T-helper 1 cell treated with Interleukin-12 subunit alpha and Interleukin-12 subunit beta and Interleukin-4 antibody, amounts not matched to agents 30 μg/mL and 1 μg/mL, for 36 hours (primary cell): ENCODE data around the gene RASSF5.
"Not testable (repeated sequence)": the region's sequence is repeated elsewhere in the genome, so short reads cannot be mapped to it uniquely, and the experiment has no call there.

Experiments
- H3K27ac Mint-ChIP-seq: one replicate; pipeline ENCODE4 v1.8.0; 2021; ENCODE audit warnings: mild to moderate bottlenecking, mixed read lengths
- H3K27me3 Mint-ChIP-seq: one replicate; pipeline ENCODE4 v1.8.0; 2021; ENCODE audit warnings: low read depth, mixed read lengths
- H3K36me3 Mint-ChIP-seq: one replicate; pipeline ENCODE4 v1.8.0; 2021; ENCODE audit warnings: low read depth, mixed read lengths
- H3K4me1 Mint-ChIP-seq: one replicate; pipeline ENCODE4 v1.8.0; 2021; ENCODE audit warnings: low read depth, mixed read lengths
- H3K4me3 Mint-ChIP-seq: one replicate; pipeline ENCODE4 v1.8.0; 2021; ENCODE audit warnings: mild to moderate bottlenecking, moderate library complexity, mixed read lengths
- H3K9me3 Mint-ChIP-seq: one replicate; pipeline ENCODE4 v1.8.0; 2021; ENCODE audit warnings: mixed read lengths

Gene RASSF5

GRCh38 chr1:206483864-206484263, 23.5 kb upstream of the RASSF5 start:
- not testable (repeated sequence) for H3K4me3 Mint-ChIP-seq, H3K27ac Mint-ChIP-seq, H3K27me3 Mint-ChIP-seq, H3K9me3 Mint-ChIP-seq
- peaks cover 21% of the 10 kb centered on the region for H3K4me1 Mint-ChIP-seq
- peaks cover 54% of the 10 kb centered on the region for H3K36me3 Mint-ChIP-seq

- peaks cover 52% of the 10 kb centered on the region for H3K36me3 Mint-ChIP-seq
- no peaks in the 10 kb centered on the region for H3K27me3 Mint-ChIP-seq
- H3K4me1 Mint-ChIP-seq: peaks cover 14% of the 10 kb centered on the region
- no peaks in the 10 kb centered on the region for H3K9me3 Mint-ChIP-seq
- H3K4me3 Mint-ChIP-seq: no peak overlapping the region
- H3K27ac Mint-ChIP-seq: no peak overlapping the region
Measured at GRCh38 chr1:206484901-206485300, 22.4 kb upstream of the RASSF5 start.

GRCh38 chr1:206486995-206487788, 20.1 kb upstream of the RASSF5 start:
- Mint-ChIP-seq H3K9me3 (no peaks in the 10 kb centered on the region), H3K4me1 (peaks cover 15% of the 10 kb centered on the region), H3K4me3 (no peak overlapping the region), H3K36me3 (peaks cover 58% of the 10 kb centered on the region), H3K27me3 (no peaks in the 10 kb centered on the region), H3K27ac (no peak overlapping the region)

- no peaks in the 10 kb centered on the region for H3K9me3 Mint-ChIP-seq
Measured at GRCh38 chr1:206487970-206488369, 19.4 kb upstream of the RASSF5 start.

GRCh38 chr1:206488466-206488865, 18.9 kb upstream of the RASSF5 start:
- Mint-ChIP-seq H3K9me3 (no peaks in the 10 kb centered on the region), H3K4me1 (peaks cover 14% of the 10 kb centered on the region), H3K27ac (no peak overlapping the region), H3K27me3 (no peaks in the 10 kb centered on the region), H3K36me3 (peaks cover 57% of the 10 kb centered on the region), H3K4me3 (no peak overlapping the region)

More at GRCh38 chr1:206487970-206488369, 19.4 kb upstream of the RASSF5 start:
- Mint-ChIP-seq H3K4me3 (no peak overlapping the region), H3K4me1 (peaks cover 15% of the 10 kb centered on the region), H3K27me3 (no peaks in the 10 kb centered on the region), H3K36me3 (peaks cover 60% of the 10 kb centered on the region), H3K27ac (no peak overlapping the region)

- Mint-ChIP-seq H3K4me3 (no peak overlapping the region), H3K27ac (no peak overlapping the region), H3K36me3 (peaks cover 57% of the 10 kb centered on the region), H3K4me1 (peaks cover 19% of the 10 kb centered on the region), H3K9me3 (no peaks in the 10 kb centered on the region), H3K27me3 (no peaks in the 10 kb centered on the region)
Measured at GRCh38 chr1:206489980-206490770, 17.2 kb upstream of the RASSF5 start.

GRCh38 chr1:206490771-206491405, 16.4 kb upstream of the RASSF5 start:
- H3K27ac Mint-ChIP-seq: no peak overlapping the region
- H3K27me3 Mint-ChIP-seq: no peaks in the 10 kb centered on the region
- H3K4me1 Mint-ChIP-seq: peaks cover 19% of the 10 kb centered on the region
- H3K36me3 Mint-ChIP-seq: peaks cover 59% of the 10 kb centered on the region
- H3K9me3 Mint-ChIP-seq: no peaks in the 10 kb centered on the region
- H3K4me3 Mint-ChIP-seq: no peak overlapping the region

- Mint-ChIP-seq H3K4me1 (peaks cover 23% of the 10 kb centered on the region), H3K27me3 (no peaks in the 10 kb centered on the region), H3K4me3 (no peak overlapping the region), H3K9me3 (no peaks in the 10 kb centered on the region), H3K27ac (no peak overlapping the region), H3K36me3 (peaks cover 64% of the 10 kb centered on the region)
Measured at GRCh38 chr1:206491616-206492015, 15.7 kb upstream of the RASSF5 start.

GRCh38 chr1:206492589-206492988, 14.7 kb upstream of the RASSF5 start:
- Mint-ChIP-seq H3K27me3 (no peaks in the 10 kb centered on the region), H3K4me1 (peaks cover 27% of the 10 kb centered on the region), H3K4me3 (no peak overlapping the region), H3K9me3 (no peaks in the 10 kb centered on the region), H3K27ac (no peak overlapping the region), H3K36me3 (peaks cover 63% of the 10 kb centered on the region)

GRCh38 chr1:206493279-206493678, 14.1 kb upstream of the RASSF5 start:
- Mint-ChIP-seq H3K9me3 (no peaks in the 10 kb centered on the region), H3K4me3 (no peak overlapping the region), H3K27ac (no peak overlapping the region), H3K36me3 (peaks cover 61% of the 10 kb centered on the region), H3K27me3 (no peaks in the 10 kb centered on the region), H3K4me1 (peaks cover 22% of the 10 kb centered on the region)

GRCh38 chr1:206495011-206495461, 12.3 kb upstream of the RASSF5 start:
- peaks cover 61% of the 10 kb centered on the region for H3K36me3 Mint-ChIP-seq
- H3K9me3 Mint-ChIP-seq: no peaks in the 10 kb centered on the region
- H3K27ac Mint-ChIP-seq: no peak overlapping the region
- H3K27me3 Mint-ChIP-seq: no peaks in the 10 kb centered on the region
- no peak overlapping the region for H3K4me3 Mint-ChIP-seq
- H3K4me1 Mint-ChIP-seq: peaks cover 25% of the 10 kb centered on the region

GRCh38 chr1:206495493-206496046, 11.8 kb upstream of the RASSF5 start:
- Mint-ChIP-seq H3K27ac (no peak overlapping the region), H3K4me3 (no peak overlapping the region), H3K27me3 (no peaks in the 10 kb centered on the region), H3K36me3 (peaks cover 59% of the 10 kb centered on the region), H3K4me1 (peaks cover 24% of the 10 kb centered on the region), H3K9me3 (no peaks in the 10 kb centered on the region)

GRCh38 chr1:206496131-206496793, 11.1 kb upstream of the RASSF5 start:
- H3K27ac Mint-ChIP-seq: peak overlapping the region; percentile 72
- H3K4me1 Mint-ChIP-seq: peaks cover 17% of the 10 kb centered on the region
- peaks cover 52% of the 10 kb centered on the region for H3K36me3 Mint-ChIP-seq
- no peak overlapping the region for H3K4me3 Mint-ChIP-seq
- H3K9me3 Mint-ChIP-seq: no peaks in the 10 kb centered on the region
- no peaks in the 10 kb centered on the region for H3K27me3 Mint-ChIP-seq

- Mint-ChIP-seq H3K4me3 (no peak overlapping the region), H3K27ac (peak overlapping the region; percentile 59), H3K27me3 (no peaks in the 10 kb centered on the region), H3K4me1 (peaks cover 19% of the 10 kb centered on the region), H3K9me3 (no peaks in the 10 kb centered on the region), H3K36me3 (peaks cover 45% of the 10 kb centered on the region)
Measured at GRCh38 chr1:206497363-206497762, 10.0 kb upstream of the RASSF5 start.
